Subcutaneous adipose tissue (tissue), 4 donors: ENCODE measurements around the gene CNTF. TPM values are rescaled to one million over a fixed set of nuclear protein-coding genes. Genes with fewer than 3 reads are reported as not detected.

Source experiments
- total RNA-seq, 4 donors: library from RNA; depleted of rRNA; stranded (reverse); fragments of >200 nt; gene quantifications; one replicate each; pipeline ENCODE4 v1.1.0, GENCODE V29; 2016
- TF ChIP-seq, protein P1 (sequence below): fragments of 450-650 bp; IDR thresholded peaks from one replicate; pipeline ENCODE4 v1.5.1; 2016; ENCODE audit warnings: low read depth, mild to moderate bottlenecking, control low read depth, antibody characterized with exemption, moderate library complexity

The CNTF gene
- total RNA-seq, 4 donors from 2014 or later = 0.88 to 1.6 (median 1.2) TPM

DNA sequence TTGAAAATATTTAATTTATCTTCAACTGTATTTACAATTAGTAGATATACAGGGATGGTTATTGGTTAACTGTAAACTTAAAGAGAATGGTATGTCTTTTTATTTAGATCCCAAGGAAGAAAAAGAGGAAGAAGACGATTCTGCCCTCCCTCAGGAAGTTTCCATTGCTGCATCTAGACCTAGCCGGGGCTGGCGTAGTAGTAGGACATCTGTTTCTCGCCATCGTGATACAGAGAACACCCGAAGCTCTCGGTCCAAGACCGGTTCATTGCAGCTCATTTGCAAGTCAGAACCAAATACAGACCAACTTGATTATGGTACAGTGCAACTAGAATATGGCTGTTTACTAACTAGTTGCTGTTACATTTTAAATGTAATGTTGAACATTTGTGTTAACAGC lies 12.7 kb upstream of the CNTF start:
- TF ChIP-seq, protein P1, sequence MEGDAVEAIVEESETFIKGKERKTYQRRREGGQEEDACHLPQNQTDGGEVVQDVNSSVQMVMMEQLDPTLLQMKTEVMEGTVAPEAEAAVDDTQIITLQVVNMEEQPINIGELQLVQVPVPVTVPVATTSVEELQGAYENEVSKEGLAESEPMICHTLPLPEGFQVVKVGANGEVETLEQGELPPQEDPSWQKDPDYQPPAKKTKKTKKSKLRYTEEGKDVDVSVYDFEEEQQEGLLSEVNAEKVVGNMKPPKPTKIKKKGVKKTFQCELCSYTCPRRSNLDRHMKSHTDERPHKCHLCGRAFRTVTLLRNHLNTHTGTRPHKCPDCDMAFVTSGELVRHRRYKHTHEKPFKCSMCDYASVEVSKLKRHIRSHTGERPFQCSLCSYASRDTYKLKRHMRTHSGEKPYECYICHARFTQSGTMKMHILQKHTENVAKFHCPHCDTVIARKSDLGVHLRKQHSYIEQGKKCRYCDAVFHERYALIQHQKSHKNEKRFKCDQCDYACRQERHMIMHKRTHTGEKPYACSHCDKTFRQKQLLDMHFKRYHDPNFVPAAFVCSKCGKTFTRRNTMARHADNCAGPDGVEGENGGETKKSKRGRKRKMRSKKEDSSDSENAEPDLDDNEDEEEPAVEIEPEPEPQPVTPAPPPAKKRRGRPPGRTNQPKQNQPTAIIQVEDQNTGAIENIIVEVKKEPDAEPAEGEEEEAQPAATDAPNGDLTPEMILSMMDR = no peak

DNA sequence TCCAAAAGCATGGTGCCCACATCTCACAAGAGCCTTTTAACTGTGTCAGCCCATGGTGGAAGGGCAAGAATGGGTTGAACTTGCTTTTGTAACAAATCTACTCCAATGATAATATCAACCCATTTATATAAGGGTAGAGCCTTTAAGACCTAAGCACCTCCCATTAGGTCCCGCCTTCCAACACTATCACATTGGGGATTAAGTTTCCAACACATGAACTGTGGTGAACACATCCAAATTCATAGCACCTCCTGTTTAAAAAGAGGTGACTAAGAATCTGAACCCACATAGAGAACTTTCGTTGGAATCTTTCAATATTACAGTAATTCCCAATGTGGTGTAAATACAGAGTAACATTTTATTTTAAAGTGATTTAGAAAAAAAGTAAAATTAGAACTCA lies 9.2 kb upstream of the CNTF start:
- TF ChIP-seq, protein P1 = no peak

DNA sequence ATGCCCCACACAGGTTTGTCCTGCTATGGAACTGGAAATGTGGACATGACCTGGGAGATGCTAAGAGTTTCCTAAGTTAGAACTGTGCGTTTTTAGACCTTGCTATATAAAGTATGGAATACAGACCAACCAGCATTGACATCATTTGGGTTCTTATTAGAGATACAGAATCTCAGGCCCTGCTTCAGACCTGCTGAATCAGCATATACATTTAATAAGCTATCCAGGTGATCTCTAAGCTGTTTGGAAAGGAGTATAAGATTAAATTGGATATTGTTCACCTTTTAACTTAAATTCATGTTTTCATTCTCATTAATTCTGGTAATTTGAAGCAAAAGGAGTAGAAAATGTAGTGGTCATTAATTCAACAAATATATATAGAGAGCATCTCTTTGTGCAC lies 6.9 kb upstream of the CNTF start:
- TF ChIP-seq, protein P1 = no peak

DNA sequence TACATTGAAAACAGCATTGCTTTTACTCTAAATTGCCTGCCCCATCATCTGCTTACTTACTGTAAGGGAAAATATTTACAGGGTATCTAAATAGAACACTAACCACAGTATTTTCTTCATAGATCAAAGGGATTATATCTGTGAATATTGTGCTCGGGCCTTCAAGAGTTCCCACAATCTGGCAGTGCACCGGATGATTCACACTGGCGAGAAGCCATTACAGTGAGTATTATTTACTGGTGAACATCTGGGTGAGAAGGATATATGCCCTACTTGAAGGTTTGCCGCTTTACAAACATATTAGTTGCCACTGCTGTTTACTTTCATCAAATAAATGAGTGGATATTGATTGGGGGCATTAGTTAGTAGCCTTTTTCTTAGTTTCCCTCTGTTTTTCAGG lies 5.9 kb upstream of the CNTF start:
- TF ChIP-seq, protein P1 = no peak

DNA sequence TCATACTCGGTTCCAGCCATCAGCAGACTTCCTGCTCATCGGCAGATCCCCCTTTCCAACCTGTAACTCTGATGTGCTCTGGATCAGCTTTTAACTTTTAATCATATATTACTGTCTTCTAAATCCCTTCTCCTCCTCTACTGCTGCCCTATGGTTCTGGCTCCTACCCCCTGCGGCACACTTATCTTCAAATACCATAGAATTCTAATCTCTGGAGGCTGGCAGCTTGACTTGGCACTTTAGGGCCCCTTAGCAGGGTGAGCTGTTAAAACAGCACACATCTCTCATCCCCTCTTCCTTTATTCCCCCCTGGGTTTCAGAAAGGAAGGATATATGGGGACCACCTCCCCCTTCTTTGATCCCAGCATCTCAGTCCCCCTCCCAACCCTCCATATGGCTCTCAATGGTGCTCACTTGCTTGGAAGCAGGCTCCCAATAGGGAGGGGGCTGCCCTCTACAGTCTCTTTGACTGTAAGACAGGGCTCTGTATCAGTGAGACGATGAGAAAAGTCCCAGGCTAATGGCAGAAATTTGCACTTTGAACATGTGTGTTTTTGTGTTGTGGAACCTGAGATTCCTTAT lies 4.4 kb upstream of the CNTF start:
- TF ChIP-seq, protein P1 = no peak

DNA sequence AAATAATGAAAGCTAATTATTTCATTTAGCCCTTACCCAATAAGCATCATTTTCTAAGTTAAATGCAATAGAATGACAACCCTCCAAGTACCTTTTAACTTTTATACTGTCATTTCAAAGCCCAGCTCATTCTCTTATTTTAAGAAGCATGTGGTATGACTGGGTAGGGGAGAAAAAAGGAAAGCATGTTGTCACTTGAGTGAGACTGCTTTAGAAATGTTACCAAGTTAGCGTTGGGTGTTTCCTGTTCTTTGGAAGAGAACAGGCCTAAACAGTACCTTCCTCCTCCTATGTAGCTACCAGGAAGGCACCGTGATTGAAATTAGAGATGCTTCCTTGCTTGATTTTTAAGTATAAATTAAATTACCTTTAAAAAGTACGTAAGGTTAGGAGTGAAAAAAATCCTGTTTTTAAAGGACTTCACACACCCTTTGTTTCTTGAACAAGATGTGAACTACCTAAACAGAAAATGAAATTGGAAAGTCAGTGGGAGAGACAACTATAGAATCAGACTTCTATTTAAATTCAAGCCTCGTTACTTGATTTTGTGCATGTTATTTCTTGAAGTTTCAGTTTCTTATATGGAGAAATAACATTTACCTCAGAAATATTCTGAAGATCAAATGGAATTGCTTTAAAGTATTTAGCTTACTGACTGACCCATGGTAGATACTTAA lies 741 bp upstream of the CNTF start:
- TF ChIP-seq, protein P1 = no peak

DNA sequence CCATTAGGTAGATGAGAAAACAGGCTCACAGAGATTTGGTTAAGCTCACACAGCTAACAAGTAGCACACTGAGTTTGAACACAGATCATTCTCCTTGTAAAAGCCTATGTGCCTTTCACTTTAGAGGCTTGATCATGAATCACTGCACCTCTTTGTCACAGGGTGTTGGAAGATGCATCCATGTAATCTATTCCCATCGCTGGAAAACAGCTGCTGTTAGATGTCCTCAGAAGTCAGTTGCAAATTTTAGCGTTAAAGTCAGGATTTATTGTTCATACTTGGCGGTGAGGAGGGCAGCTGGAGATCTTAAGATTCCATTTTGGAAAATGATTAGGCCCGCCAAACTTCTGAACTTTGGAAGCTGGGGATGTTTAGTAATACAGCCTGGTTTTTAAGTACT lies 2.6 kb downstream of the CNTF start:
- TF ChIP-seq, protein P1 = no peak
